Fibroblast of lung (primary cell): ENCODE data around the gene PCYT1A. TPM values are rescaled to one million over a fixed set of nuclear protein-coding genes. Genes with fewer than 3 reads are reported as not detected.

Source experiments
- DNase-seq, 2 donors: peaks; one replicate each; pipeline versions ENCODE4 v3.0.0 to v3.0.0-alpha.2; 2010; ENCODE audit warnings: low read depth in 2 of 2
- H2AFZ ChIP-seq: 2 replicates; pipeline ENCODE4 v1.5.1; 2012; ENCODE audit warnings: low read length, control low read depth, inconsistent platforms
- H3K27ac ChIP-seq: 2 replicates; pipeline ENCODE4 v1.5.1; 2011; ENCODE audit warnings: low read length, control low read depth; ENCODE audit not compliant: insufficient read depth
- H3K27me3 ChIP-seq: 2 replicates; pipeline ENCODE4 v1.5.1; 2011; ENCODE audit warnings: mild to moderate bottlenecking, low read length; ENCODE audit not compliant: control insufficient read depth, insufficient read depth
- H3K36me3 ChIP-seq: 2 replicates; pipeline ENCODE4 v1.5.1; 2011; ENCODE audit warnings: low read length; ENCODE audit not compliant: control insufficient read depth, insufficient read depth
- H3K4me1 ChIP-seq: 2 replicates; pipeline ENCODE4 v1.5.1; 2011; ENCODE audit warnings: low read length; ENCODE audit not compliant: control insufficient read depth, insufficient read depth; ENCODE audit errors: extremely low read depth
- H3K4me2 ChIP-seq: 2 replicates; pipeline ENCODE4 v1.5.1; 2011; ENCODE audit warnings: low read length, control low read depth; ENCODE audit not compliant: insufficient read depth; ENCODE audit errors: extremely low read depth
- H3K4me3 ChIP-seq, 4 experiments: fragments of 200-600 bp in 1 of 4; sonication (generic) in 1 of 4; replicated peaks in 1 of 4; 2 replicates each; pipeline ENCODE4 v1.5.1; 2011 to 2016; ENCODE audit warnings: low read length in 4 of 4, low read depth in 3 of 4, mild to moderate bottlenecking in 3 of 4, control low read depth in 2 of 4, inconsistent platforms in 1 of 4, mixed read lengths in 1 of 4; ENCODE audit not compliant: insufficient read depth in 1 of 4; ENCODE audit errors: control extremely low read depth in 1 of 4
- H3K79me2 ChIP-seq: 2 replicates; pipeline ENCODE4 v1.5.1; 2012; ENCODE audit warnings: mild to moderate bottlenecking, low read length, inconsistent platforms; ENCODE audit not compliant: control insufficient read depth, insufficient read depth
- H3K9ac ChIP-seq: 2 replicates; pipeline ENCODE4 v1.5.1; 2011; ENCODE audit warnings: mild to moderate bottlenecking, low read length, control low read depth; ENCODE audit not compliant: insufficient read depth
- H3K9me3 ChIP-seq: 2 replicates; pipeline ENCODE4 v1.5.1; 2012; ENCODE audit warnings: low read depth, low read length; ENCODE audit not compliant: control insufficient read depth, insufficient read depth
- H4K20me1 ChIP-seq: 2 replicates; pipeline ENCODE4 v1.5.1; 2011; ENCODE audit warnings: low read length; ENCODE audit not compliant: control insufficient read depth, insufficient read depth; ENCODE audit errors: extremely low read depth
- EZH2 ChIP-seq: IDR thresholded peaks from 2 replicates; pipeline ENCODE4 v1.5.1; 2012; ENCODE audit warnings: low read length, control low read depth, mild to moderate bottlenecking; ENCODE audit errors: missing control alignments
- polyA plus RNA-seq, 2 donors: library from polyadenylated mRNA; depleted of rRNA in 1 of 2; stranded (reverse) in 1 of 2; unstranded in 1 of 2; fragments of >200 nt; gene quantifications; 2 replicates each; pipeline ENCODE4 v1.2.1, GENCODE V29; 2011 to 2012; ENCODE audit warnings: missing spikeins in 1 of 2
- total RNA-seq: library from RNA; depleted of rRNA; stranded (reverse); fragments of >200 nt; gene quantifications from 2 replicates; pipeline ENCODE4 v1.2.1, GENCODE V29; 2014
- TF ChIP-seq, protein P1 (sequence below), 2 donors: IDR thresholded peaks in 1 of 2; conservative IDR thresholded peaks in 1 of 2; 1 replicate in 1 of 2; 2 replicates in 1 of 2; pipeline ENCODE4 v1.5.1; 2011 to 2012; ENCODE audit warnings: low read length in 2 of 2, control low read depth in 1 of 2, inconsistent platforms in 1 of 2, low read depth in 1 of 2, mild to moderate bottlenecking in 1 of 2

Gene PCYT1A
- total and polyA plus RNA-seq, 2 donors (not counting 1 experiment from before 2014, with no cell fraction given) = 68.9 to 73.8 TPM

- peaks cover 14% of the 10 kb centered on the region for H3K36me3 ChIP-seq
- DNase-seq = peak; percentile 78 to 79
Observed at GRCh38 chr3:196268284-196269163, 19.0 kb downstream of the PCYT1A start.

GRCh38 chr3:196263819-196264218 is 23.7 kb downstream of the PCYT1A start:
- no peak for DNase-seq
- Histone ChIP-seq H3K27ac (no peak overlapping the region), H4K20me1 (no peaks in the 10 kb centered on the region), H3K79me2 (peaks cover 4% of the 10 kb centered on the region), H3K27me3 (no peaks in the 10 kb centered on the region), H3K9me3 (no peaks in the 10 kb centered on the region), H3K9ac (no peak overlapping the region), H2AFZ (no peak overlapping the region), H3K4me1 (no peaks in the 10 kb centered on the region), H3K36me3 (peaks cover 4% of the 10 kb centered on the region), H3K4me2 (no peak overlapping the region), H3K4me3 (no peak overlapping the region)
- TF ChIP-seq, protein P1, sequence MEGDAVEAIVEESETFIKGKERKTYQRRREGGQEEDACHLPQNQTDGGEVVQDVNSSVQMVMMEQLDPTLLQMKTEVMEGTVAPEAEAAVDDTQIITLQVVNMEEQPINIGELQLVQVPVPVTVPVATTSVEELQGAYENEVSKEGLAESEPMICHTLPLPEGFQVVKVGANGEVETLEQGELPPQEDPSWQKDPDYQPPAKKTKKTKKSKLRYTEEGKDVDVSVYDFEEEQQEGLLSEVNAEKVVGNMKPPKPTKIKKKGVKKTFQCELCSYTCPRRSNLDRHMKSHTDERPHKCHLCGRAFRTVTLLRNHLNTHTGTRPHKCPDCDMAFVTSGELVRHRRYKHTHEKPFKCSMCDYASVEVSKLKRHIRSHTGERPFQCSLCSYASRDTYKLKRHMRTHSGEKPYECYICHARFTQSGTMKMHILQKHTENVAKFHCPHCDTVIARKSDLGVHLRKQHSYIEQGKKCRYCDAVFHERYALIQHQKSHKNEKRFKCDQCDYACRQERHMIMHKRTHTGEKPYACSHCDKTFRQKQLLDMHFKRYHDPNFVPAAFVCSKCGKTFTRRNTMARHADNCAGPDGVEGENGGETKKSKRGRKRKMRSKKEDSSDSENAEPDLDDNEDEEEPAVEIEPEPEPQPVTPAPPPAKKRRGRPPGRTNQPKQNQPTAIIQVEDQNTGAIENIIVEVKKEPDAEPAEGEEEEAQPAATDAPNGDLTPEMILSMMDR (conservative IDR thresholded peaks at IDR 0.05 in 1 of 2, IDR thresholded peaks at IDR 0.05 in 1 of 2; ENCODE audit: low read depth in 1 of 2, low read length in 2 of 2) = no peak

More at GRCh38 chr3:196268284-196269163, 19.0 kb downstream of the PCYT1A start:
- Histone ChIP-seq H3K4me3 (no peak overlapping the region), H3K27me3 (no peaks in the 10 kb centered on the region), H3K9me3 (no peaks in the 10 kb centered on the region), H4K20me1 (no peaks in the 10 kb centered on the region), H3K4me2 (no peak overlapping the region), H3K27ac (no peak overlapping the region), H3K9ac (no peak overlapping the region), H2AFZ (no peak overlapping the region), H3K4me1 (no peaks in the 10 kb centered on the region), H3K79me2 (peaks cover 16% of the 10 kb centered on the region)
- no peak for TF ChIP-seq EZH2
- TF ChIP-seq, protein P1 (conservative IDR thresholded peaks at IDR 0.05 in 1 of 2, IDR thresholded peaks at IDR 0.05 in 1 of 2; ENCODE audit: low read depth in 1 of 2, low read length in 2 of 2) = no peak

- Histone ChIP-seq H3K27me3 (no peaks in the 10 kb centered on the region), H3K4me3 (no peak overlapping the region), H3K27ac (no peak overlapping the region), H3K9ac (no peak overlapping the region), H3K9me3 (no peaks in the 10 kb centered on the region), H2AFZ (no peak overlapping the region), H3K36me3 (peaks cover 1% of the 10 kb centered on the region), H3K4me2 (no peak overlapping the region), H3K79me2 (peaks cover 4% of the 10 kb centered on the region), H3K4me1 (no peaks in the 10 kb centered on the region), H4K20me1 (no peaks in the 10 kb centered on the region)
- TF ChIP-seq EZH2 = no peak
- TF ChIP-seq, protein P1 (conservative IDR thresholded peaks at IDR 0.05 in 1 of 2, IDR thresholded peaks at IDR 0.05 in 1 of 2; ENCODE audit: low read depth in 1 of 2, low read length in 2 of 2) = no peak
- no peak for DNase-seq
Observed at GRCh38 chr3:196260784-196261183, 26.7 kb downstream of the PCYT1A start.
